GM21528 (cell line): ENCODE data around the gene NECAB3.
"Not testable (repeated sequence)": the region's sequence is repeated elsewhere in the genome, so short reads cannot be mapped to it uniquely, and the experiment has no call there.

Experiments
- ATAC-seq: cut with Tn5 transposase; IDR thresholded peaks from one replicate; pipeline ENCODE4 v1.9.1; 2021; ENCODE audit warnings: mild to moderate bottlenecking, moderate library complexity; ENCODE audit not compliant: unreplicated experiment, low FRiP score

The NECAB3 gene, protein sequence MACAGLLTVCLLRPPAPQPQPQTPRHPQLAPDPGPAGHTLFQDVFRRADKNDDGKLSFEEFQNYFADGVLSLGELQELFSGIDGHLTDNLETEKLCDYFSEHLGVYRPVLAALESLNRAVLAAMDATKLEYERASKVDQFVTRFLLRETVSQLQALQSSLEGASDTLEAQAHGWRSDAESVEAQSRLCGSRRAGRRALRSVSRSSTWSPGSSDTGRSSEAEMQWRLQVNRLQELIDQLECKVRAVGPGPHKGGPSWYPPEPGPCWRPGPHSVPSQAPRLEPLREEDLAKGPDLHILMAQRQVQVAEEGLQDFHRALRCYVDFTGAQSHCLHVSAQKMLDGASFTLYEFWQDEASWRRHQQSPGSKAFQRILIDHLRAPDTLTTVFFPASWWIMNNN

GRCh38 chr20:33674294-33675135 is at the start of gene NECAB3:
Gene NECAB3 (minus strand): TSS chr20:33674428. CDS start chr20:33674352, 76 bp downstream.
- ATAC-seq = peak; percentile 52

GRCh38 chr20:33721391-33722140 is 47.3 kb upstream of the NECAB3 start:
- no peak for ATAC-seq

GRCh38 chr20:33719989-33720709 is 45.9 kb upstream of the NECAB3 start, which contains the start of gene PXMP4:
Gene PXMP4 (minus strand): TSS chr20:33720310. CDS start chr20:33720207, 103 bp downstream.
- peak; percentile 96 for ATAC-seq

DNA sequence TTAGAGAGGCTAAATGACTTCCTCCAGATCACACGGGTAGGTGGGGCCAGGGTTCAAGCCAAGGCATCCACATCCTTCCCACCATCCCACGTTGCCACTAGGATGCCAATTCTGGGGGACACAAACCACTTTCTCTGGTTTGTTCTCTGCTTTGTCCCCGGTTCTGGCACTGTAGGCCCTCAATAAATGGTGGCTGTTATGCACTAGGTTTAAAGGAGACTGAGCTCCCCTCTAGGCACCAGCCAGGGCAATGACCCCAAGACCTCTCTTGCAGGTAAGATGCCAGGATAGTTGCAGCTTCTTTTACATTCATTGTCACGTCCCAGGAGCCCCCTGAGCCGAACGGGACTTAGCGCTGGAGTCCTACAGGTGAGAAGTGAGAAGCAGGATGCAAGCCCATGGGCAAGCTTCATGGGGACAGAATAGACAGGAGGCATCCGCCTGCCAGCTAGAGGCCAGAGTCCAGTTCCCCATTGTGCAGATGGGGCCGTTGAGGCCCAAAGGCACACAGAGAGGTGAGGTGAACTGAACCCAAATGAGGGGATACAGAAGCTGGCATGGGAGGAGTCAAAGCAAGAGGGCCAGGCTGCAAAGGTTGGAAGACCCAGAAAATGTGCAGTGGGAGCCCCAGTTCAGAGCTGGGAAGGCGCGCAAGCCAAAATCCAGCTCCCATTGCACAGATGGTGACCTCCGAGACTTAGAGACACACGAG is 45.2 kb upstream of the NECAB3 start:
- no peak for ATAC-seq

- ATAC-seq = no peak
Observed at GRCh38 chr20:33716498-33716897, 42.3 kb upstream of the NECAB3 start.

DNA sequence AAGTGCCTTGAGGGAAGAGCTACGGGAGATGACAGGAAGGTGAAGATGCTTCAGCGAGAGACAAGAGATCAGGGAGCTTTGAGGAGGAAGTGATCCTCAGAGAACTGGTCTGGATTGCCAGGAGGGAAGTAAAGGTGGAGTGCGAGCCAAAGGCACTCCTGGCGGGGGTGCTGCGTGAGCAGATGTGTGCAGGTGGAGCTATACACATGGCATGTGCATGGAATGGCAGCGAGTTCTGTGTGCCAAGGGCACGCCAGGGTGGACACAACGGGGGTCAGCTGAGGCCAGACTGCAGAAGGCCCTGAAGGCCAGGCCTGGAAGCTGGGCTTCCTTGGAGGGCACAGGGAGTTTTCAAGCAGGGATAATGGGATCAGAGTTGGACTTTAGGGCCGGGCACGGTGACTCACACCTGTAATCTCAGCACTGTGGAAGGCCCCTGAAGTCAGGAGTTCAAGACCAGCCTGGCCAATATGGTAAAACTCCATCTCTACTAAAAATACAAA is 39.7 kb upstream of the NECAB3 start:
- no peak for ATAC-seq

GRCh38 chr20:33711446-33711738 is 37.2 kb upstream of the NECAB3 start:
- ATAC-seq = no peak

DNA sequence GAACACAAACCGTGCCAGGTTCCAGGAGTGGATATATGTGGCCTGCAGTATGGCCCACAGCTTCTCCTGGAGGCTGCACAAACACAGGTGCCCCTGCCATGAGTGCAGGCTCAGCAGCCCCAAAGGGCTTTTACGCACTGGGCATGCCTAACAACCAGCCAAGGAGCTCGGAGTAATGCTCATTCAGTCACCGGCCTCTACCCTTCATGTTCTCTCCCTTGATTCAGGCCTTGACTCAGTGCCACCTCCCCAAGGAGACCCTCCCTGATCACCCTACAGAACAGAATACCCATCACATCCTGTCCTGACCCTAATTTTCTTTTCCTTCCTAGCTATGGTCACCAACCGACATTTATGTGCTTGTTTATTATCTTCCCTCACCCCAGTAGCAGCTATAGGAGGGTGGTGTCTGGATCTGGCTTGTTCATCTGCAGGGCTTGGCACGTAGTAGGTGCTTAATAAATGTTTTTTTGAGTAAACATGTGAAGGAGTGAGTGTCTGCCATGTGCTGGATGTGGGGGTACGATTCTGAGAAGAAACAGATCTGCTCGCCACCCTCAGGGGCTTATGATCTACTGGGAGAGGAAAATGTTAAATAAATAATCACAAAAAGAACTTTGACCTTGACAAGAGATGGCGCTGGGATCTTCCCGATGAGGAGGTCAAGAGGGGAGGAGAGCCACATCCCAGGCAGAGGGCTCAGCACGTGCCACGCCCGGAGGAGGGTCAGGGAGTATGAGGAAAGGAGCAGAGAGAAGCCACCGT is 36.6 kb upstream of the NECAB3 start:
- ATAC-seq = no peak

- ATAC-seq = no peak
Observed at GRCh38 chr20:33709905-33710541, 35.8 kb upstream of the NECAB3 start.

DNA sequence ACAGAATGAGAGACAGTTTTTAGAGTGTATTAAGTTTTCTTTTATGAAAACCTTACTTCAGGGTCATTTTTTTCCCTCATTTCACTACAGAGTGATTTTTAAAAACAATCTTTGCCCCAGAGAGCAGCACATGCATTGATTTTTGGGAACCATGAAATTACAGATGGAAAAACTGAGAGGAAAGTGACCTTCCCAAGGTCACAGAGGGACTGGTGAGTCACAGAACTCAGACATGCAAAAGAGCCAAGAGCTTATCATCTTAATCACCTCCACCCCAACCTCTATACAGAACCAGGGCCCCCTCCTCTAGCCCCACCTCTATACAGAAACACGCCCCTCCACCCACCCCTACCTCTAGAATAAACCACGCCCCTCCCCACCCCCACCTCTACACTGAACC is 35.2 kb upstream of the NECAB3 start:
- no peak for ATAC-seq

DNA sequence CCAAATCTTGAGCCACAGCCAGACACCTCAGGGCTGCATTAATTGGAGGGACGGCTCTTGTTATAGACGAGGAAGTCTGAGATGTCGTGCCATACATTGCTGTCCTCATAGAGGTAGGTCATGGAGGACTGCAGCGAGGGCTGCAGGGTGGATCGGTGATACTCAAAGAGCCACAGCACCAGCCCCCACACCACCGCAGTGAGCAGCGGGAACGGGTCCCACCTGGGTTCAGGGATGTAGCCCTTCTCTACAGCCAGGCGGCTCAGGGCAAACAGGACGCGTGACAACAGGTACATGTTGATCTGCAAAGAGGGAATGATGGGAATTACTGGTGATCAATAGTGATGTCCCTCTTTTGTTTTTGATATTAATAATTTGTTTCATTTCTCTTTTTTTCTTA is 33.4 kb upstream of the NECAB3 start:
- no peak for ATAC-seq

DNA sequence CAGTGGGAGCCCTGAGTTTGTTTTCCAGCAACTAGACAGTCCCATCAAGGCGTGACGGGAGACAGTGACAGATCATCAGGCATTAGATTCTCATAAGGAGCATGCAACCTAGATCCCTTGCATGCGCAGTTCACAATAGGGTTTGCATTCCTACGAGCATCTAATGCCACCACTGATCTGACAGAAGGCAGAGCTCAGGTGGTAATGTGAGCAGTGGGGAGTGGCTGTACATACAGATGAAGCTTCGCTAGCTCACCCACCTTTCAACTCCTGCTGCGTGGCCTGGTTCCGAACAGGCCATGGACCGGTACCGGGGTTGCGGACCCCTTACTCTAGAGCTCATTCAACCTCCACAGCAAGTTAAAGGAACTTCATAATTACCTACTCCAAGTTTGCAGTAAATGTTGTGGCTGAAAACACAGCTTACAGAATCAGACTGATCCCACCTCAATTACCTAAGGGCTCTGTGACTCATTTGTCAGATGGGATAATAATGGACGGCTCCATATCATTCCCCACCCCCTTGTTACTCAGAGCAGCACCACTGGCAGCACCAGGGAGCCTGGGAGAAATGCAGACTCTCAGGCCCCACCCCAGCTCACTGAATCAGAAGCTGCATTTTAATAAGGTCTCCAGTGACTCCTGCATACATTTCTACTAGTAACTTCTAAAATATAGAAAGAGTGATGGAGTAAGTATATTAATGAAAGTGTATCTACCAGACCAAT is 30.1 kb upstream of the NECAB3 start:
- ATAC-seq = no peak

DNA sequence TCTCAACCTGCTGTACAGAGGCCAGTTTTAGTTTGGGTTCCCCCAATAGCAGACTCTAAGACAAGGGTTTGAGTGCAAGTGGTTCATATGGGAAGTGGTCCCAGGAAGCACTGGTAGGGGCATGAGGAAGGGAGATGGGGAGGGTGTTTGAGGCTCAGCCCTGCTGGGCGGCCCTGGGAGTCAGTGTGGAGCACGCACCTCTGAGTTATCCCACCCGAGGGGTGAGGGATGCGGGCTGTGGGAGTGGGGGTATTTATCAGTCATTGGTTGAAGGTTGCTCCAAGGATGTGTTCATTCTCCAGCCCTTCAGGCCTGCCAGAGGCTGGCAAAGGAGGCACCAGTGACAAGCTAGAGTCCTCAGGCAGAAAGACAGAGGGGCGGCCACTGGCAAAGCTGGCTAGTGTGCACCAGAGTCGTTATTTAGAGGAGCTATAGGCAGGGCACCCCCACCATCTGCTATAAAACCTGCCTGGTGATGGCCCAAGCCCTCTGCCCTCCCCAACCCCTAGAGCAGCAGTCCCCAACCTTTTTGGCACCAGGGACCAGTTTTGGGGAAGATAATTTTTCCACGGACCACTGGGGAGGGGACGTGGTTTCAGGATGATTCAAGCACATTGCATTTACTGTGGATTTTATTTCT is 29.4 kb upstream of the NECAB3 start:
- no peak for ATAC-seq

DNA sequence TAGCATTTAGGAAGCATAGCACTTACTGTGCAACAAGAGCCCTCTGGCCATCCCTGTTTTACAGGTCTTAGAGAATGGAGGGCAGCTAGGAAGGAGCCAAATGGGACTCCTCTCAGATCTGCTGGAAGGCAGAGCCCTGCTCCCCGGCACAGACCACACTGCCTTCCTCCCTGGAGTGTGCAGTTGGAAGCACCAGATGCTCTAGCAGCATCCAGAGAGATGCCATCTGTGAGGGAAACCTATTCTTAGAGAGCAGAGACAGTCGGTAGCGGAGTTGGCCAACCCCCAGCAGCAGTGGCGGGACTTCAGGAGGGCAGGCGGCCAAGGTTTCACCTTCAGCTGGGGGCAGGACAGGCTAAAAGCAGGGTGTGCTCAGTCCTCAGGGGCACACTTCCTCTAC is 28.6 kb upstream of the NECAB3 start:
- ATAC-seq = no peak

DNA sequence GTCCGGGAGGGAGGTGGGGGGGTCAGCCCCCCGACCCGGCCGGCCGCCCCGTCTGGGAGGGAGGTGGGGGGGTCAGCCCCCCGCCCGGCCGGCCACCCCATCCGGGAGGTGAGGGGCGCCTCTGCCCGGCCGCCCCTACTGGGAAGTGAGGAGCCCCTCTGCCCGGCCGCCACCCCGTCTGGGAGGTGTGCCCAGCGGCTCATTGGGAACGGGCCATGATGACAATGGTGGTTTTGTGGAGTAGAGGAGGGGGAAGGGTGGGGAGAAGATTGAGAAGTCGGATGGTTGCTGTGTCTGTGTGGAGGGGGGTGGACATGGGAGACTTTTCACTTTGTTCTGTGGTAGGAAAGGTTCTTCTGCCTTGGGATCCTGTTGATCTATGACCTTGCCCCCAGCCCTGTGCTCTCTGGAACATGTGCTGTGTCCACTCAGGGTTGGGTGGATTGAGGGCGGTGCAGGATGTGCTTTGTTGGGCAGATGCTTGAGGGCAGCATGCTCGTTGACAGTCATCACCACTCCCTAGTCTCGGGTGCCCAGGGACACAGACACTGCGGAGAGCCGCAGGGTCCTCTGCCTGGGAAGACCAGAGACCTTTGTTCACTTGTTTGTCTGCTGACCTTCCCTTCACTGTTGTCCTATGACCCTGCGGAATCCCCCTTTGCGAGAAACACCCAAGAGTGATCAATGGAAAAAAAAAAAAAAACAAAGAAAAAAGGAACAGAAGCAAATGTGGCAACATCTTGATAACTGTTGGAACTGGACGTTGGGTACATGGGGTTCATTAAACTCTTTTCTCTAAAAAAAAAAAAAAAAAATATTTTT is 27.6 kb upstream of the NECAB3 start:
- no peak for ATAC-seq

GRCh38 chr20:33700696-33701441 is 26.6 kb upstream of the NECAB3 start:
- ATAC-seq = not testable (repeated sequence)
